Memory B cell (primary cell): ENCODE results near the gene IGFL3.

Source experiments
- ATAC-seq: fragments of 150-1000 bp; cut with Tn5 transposase; 2 replicates; pipeline ENCODE4 v1.10.0; 2021; ENCODE audit warnings: low read depth, mild to moderate bottlenecking, moderate library complexity
- DNase-seq, 2 donors: peaks; one replicate each; pipeline ENCODE4 v3.0.0; 2022; ENCODE audit warnings: low spot score in 2 of 2
- H3K27ac Mint-ChIP-seq: one replicate; pipeline ENCODE4 v1.8.0; 2022; ENCODE audit warnings: mild to moderate bottlenecking, moderate library complexity, mixed read lengths
- H3K27me3 Mint-ChIP-seq: one replicate; pipeline ENCODE4 v1.8.0; 2022; ENCODE audit warnings: mixed read lengths
- H3K36me3 Mint-ChIP-seq: one replicate; pipeline ENCODE4 v1.8.0; 2022; ENCODE audit warnings: mild to moderate bottlenecking, mixed read lengths
- H3K4me1 Mint-ChIP-seq: one replicate; pipeline ENCODE4 v1.8.0; 2022; ENCODE audit warnings: mixed read lengths
- H3K4me3 Mint-ChIP-seq: one replicate; pipeline ENCODE4 v1.8.0; 2022; ENCODE audit warnings: mild to moderate bottlenecking, moderate library complexity, mixed read lengths
- H3K9me3 Mint-ChIP-seq: one replicate; pipeline ENCODE4 v1.8.0; 2022; ENCODE audit warnings: mixed read lengths

Gene IGFL3

GRCh38 chr19:46076951-46077814 lies 47.3 kb downstream of the IGFL3 start:
- Mint-ChIP-seq H3K4me3 (no peak overlapping the region), H3K27me3 (peaks cover 33% of the 10 kb centered on the region), H3K27ac (no peak overlapping the region), H3K4me1 (no peaks in the 10 kb centered on the region), H3K9me3 (peaks cover 1% of the 10 kb centered on the region), H3K36me3 (no peaks in the 10 kb centered on the region)
- ATAC-seq (no peak), DNase-seq (no peak)

- DNase-seq = no peak
- Mint-ChIP-seq H3K27ac (no peak overlapping the region), H3K36me3 (no peaks in the 10 kb centered on the region), H3K9me3 (peaks cover 1% of the 10 kb centered on the region), H3K4me1 (no peaks in the 10 kb centered on the region), H3K4me3 (no peak overlapping the region), H3K27me3 (peaks cover 33% of the 10 kb centered on the region)
- no peak for ATAC-seq
Measured at GRCh38 chr19:46076031-46076880, 48.2 kb downstream of the IGFL3 start.

GRCh38 chr19:46073268-46073922 lies 51.1 kb downstream of the IGFL3 start:
- no peak for ATAC-seq
- no peaks in the 10 kb centered on the region for H3K36me3 Mint-ChIP-seq

More at GRCh38 chr19:46073268-46073922, 51.1 kb downstream of the IGFL3 start:
- no peak overlapping the region for H3K4me3 Mint-ChIP-seq
- no peak for DNase-seq
- H3K4me1 Mint-ChIP-seq = no peaks in the 10 kb centered on the region
- H3K27ac Mint-ChIP-seq = no peak overlapping the region
- peaks cover 32% of the 10 kb centered on the region for H3K27me3 Mint-ChIP-seq
- H3K9me3 Mint-ChIP-seq = peaks cover 1% of the 10 kb centered on the region
